GM18499 (cell line): ENCODE data around the gene IGLON5.

Experiments used
- ATAC-seq: cut with Tn5 transposase; IDR thresholded peaks from one replicate; pipeline ENCODE4 v1.9.1; 2021; ENCODE audit warnings: moderate number of reproducible peaks; ENCODE audit not compliant: insufficient read depth, unreplicated experiment

Gene IGLON5

DNA sequence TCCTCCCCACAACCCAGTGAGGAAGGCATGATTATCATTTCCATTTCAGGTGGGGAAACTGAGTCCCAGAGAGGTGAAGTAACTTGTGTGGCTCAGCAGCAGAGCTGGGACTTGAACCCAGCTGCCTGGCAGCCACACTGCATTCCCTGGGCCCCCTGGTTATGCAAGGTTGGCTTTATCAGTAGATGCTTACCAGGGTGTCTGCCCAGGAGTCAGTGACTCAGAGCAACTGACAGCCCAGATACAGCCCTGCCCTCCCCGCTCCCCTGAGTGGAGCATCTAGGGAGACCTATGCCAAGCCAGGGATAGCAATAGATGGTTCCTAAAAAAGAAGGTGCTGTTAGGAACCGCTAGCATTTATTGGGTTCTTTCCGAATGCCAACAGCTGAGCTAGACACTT, 5.9 kb downstream of the IGLON5 start:
- ATAC-seq, result no peak

DNA sequence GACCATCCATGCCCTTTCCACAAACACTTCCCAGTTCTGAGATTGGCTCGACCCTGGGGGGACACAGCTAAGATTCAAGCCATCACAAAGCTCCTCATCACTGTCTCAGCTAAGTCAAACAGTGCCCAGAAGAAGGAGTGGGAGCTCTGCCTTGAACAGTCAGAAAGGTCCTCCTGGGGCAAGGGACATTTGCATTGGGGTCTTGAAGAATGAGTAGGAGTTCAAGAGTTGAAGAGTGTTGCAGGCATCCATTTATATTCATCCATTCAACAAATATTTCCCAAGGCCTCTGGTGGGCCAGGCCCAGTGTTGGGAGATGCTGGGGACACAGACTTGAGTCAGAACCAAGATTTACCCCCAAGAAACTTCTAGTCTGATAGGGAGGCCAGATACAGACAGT, 6.5 kb downstream of the IGLON5 start:
- no peak for ATAC-seq

DNA sequence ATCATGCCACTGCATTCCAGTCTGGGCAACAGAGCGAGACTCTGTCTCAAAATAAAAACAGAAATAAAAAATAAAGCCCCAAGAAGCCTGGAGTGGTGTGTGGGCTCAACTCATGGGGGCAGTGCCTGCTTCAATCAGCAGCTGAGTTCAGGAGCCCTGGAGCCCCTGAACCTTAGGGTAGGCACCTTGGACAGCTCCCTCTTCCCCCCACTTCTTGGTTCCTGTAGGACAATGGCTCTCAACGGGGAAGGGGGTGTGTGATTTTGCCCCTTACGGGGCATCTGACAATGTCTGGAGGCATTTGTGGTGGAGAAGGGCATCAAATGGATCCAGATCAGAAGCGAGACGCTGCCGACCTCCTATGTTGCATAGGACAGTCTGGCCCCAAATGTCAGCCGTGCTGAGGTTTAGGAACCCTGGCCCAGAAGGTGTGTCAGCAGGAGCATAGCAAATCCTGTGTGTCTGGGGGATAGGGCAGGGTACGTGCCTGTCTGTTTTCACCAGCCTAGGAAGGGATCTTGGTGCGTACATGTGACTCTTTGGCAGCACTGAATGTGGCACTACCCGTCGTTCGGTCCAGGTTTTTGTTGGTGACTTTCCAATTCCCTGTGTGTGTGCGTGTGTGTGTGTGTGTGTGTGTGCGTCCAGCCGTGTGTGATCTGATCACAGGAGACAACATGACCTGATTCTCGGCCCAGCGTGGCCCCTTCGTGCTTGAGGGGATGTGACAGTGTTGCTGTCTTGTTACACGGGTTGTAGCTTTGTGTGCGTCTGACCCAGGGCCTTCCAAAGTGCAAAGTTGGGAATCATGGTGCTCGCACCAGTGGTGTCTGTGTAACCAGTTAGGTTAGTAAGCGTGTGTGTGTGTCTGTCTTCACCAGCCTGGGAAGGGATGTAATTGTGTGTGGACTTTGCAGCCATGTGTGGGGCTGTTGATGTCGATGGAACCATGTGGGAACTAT, 7.5 kb downstream of the IGLON5 start:
- no peak for ATAC-seq

DNA sequence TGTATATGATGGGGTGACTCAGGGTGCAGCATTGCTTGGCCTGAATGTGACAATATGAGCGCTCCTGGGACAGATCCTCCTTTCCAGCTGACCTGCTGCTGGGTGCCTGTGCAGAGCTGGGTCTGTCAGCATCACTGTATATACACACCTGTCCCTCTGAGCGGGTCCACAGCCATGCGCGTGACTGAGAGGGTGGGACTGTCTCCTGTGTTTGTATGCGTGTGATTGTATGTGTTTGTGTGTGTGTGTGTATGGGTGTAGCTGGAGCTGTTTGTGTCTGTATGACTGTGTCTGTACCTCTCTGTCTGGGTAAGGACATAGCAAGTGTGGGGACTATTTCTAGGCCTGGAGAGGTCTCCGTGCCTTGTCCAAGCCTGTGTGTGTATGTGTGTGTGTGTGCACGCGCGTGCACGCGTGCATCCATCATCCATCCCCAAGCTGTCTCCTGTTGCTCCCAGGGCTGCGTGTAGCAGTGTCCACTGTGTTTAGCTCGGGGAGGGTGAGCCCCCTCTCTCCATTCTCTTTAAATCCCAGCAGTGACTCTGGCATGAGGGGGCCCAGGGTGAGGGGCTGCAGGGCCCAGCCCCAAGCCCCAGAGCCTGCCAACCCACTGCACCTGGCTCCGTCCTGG, 8.3 kb downstream of the IGLON5 start:
- no peak for ATAC-seq

DNA sequence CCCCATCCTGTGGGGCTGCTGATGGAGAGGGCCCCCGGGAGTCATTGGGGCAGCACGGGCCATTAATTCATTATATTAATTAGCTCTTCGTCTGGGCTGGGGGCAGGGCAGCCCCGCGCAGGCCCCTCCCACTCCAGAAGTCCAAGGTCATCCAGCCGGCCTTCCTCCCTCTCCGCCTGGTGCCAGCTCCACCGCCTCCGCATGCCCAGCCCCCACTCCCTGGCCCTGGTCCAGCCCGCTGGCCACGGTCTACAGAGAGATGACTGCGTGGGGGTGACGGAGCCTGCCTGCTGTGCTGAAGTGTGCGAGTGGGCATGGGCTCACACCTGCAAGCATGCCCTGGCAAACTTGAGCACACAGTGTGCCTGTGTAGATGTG, 8.8 kb downstream of the IGLON5 start:
- ATAC-seq, result no peak

DNA sequence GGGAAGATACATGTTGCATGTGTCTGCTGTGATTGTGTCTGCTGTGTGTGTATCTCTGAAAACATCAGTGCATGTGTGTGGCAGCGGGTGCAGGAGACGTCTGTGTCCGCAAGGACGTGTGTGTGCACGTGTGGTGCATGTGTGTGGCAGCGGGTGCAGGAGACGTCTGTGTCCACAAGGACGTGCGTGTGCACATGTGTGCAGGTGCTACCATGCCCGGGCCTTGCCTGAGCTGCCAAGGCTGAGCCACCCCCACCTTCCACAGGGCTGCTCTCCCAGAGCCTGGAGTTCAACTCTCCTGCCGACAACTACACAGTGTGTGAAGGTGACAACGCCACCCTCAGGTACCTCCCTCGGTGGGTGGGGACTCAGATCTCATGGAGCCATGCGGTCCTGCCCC, 10.4 kb downstream of the IGLON5 start:
- ATAC-seq, result no peak

DNA sequence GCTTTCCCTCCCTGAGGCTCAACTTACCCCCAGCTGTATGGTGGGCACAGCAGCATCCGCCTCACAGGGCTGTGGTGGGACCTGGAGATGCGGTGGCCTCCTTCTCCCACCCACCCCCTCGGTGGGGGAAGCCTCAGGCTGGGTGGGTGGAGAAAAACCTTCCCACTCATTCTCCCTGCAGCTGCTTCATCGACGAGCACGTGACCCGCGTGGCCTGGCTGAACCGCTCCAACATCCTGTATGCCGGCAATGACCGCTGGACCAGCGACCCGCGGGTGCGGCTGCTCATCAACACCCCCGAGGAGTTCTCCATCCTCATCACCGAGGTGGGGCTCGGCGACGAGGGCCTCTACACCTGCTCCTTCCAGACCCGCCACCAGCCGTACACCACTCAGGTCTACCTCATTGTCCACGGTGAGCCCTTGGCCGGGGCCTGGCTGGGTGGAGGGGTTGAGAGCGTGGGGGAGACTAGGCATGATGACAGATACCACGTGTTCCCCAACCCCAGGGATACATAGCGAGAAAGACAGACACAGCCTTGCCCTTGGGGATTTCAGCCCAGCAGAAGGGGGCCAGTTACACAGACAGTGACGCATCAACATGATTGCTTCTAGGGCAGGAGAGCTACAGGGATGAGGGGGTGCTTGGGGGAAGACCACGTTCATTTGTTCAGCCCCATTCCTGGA, 12.2 kb downstream of the IGLON5 start:
- ATAC-seq, result no peak

DNA sequence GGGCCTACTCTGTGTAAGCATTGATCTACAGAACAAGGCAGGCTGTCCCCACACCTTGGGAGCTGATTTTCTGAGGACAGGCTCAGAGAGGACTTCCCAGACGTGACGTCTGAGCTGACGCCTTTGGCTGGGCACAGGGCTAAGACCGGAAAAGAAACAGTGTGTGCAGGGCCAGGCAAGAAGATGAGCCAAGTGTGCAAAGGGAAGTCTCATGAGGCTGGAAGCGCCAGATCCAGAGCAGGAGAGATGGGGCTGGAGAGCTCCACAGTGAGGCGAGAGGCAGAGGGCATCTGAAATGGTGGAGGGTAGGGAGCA, 12.7 kb downstream of the IGLON5 start:
- ATAC-seq, result no peak

DNA sequence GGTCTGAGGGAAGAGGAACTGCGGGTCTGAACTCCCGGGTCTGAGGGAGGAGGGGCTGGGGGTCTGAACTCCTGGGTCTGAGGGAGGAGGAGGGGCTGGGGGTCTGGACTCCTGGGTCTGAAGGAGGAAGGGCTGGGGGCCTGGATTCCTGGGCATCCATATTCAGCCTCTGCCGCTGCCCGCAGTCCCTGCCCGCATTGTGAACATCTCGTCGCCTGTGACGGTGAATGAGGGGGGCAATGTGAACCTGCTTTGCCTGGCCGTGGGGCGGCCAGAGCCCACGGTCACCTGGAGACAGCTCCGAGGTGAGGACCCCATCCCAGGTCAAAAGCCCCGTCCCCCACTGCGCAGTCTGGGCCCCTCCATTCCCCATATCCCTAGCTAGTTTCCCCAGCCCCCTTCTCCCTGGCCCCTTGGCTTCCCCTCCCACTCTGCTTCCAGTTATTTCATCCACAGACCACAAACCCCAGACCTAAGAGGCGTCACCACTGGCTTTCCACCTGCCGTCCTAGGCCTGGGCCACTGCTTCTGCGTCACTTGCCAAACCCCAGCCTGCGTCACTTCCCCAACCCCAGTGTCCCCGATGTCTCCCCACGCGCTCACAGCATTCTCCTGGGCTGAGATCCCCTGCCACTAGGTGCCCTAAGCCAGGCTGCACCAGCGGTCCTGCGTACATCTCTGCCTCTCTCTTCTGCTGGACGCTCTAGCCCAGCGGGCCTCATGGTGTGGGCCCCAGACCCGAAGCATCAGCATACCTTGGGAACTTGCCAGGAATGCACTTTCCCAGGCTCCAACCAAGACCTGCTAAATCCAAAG, 13.9 kb downstream of the IGLON5 start:
- ATAC-seq, result no peak

DNA sequence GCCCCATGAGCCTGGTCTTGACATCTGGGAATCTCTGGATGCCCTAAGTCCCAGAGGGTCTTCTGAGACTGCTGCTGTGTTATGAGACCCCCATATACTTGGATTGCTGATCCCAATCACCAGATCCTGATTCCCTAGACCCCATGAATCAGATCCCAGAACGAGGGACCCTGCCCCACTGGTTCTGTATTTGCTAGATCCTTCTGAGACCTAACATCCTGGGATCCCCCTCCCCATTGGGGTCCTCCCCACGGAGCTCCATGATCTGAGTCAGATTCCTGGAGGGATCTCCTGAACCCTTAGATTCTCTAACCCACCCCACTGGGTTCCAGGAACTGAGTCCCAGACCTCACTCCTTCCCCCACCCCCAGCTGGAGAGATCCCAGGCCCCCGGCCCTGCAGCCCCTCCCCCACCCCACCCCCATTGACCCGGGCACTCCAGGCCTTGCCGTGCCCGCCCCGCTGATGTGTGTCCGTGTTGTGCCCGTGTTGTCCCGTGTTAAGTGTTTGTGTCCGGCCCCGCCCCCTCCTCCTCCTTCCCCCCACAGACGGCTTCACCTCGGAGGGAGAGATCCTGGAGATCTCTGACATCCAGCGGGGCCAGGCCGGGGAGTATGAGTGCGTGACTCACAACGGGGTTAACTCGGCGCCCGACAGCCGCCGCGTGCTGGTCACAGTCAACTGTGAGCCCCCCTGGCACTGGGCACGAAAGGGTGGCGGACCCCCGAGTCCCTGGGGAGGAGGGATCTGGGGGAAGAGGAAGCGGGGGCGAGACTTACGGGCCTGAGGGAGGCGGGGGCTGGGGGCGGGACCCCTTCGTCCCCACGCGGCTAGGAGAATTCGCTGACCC, 15.0 kb downstream of the IGLON5 start:
- ATAC-seq, result no peak

DNA sequence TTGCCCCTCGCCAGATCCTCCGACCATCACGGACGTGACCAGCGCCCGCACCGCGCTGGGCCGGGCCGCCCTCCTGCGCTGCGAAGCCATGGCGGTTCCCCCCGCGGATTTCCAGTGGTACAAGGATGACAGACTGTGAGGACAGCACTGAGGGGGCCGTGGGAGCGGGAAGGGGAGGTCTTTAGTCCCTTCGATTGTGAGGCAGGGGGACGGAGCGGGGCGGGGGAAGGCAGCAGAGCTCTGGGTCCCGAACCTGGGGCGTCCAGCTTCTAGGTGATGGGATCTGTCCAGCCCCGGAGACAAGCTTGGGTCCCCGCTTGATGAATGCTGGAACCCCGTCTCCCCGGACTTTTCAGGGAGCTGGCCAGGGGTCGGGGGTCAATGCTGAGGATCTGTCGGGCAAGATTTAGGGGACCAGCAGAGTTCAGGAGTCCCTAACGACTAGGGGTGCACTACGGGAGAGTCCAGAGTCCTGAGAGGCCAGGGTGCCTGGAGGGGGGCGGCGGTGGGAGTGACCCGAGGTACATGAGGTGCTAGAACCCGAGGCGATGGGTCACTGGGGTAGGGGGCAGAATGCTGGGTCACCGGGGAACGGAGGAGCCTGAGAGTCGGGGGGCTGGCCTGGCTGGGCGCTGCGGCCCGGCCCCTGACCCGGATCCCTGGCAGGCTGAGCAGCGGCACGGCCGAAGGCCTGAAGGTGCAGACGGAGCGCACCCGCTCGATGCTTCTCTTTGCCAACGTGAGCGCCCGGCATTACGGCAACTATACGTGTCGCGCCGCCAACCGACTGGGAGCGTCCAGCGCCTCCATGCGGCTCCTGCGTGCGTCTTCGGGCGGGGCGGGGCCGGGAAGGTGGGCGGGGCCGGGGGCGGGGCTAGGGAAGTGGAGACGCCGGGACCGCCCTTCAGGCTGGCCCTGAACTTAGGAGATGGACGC, 15.9 kb downstream of the IGLON5 start:
- no peak for ATAC-seq

DNA sequence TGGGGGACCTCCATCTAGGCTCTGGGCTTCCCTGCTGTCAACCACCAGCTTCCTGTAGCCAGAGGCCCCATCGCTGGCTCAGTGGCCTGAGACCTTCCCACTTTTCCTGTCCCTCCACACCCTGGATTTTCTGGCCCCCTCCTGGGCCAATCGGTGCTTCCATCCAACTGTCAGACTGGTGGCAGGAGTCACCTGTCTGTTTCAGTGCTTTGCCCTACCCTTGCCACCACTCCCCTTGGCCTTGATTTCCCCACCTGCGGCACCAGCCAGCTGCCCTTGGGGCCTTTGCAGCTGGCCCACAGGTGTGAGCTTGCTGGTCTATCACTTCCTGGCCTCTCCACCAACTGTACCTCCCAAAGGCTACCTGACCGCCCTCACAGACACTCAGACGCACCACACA, 18.0 kb downstream of the IGLON5 start:
- no peak for ATAC-seq

DNA sequence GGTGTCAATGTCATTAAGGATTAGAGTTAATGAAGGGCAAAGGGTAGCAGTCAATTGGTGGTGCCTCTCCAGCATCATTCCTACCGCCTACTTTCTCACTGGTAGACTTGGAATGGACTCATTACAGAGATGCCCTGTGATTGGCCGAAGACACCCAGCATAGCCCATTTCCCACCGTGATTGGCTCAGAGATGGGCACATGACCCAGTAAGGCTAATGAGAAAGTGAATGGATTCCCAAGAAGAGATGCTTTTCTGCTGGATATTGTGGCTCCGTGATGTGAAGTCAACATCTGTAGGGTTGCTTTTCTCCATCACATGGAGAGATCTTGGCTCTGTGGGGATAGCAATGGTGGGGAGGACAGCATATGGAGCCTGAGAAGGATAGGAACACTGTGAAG, 18.9 kb downstream of the IGLON5 start:
- no peak for ATAC-seq

DNA sequence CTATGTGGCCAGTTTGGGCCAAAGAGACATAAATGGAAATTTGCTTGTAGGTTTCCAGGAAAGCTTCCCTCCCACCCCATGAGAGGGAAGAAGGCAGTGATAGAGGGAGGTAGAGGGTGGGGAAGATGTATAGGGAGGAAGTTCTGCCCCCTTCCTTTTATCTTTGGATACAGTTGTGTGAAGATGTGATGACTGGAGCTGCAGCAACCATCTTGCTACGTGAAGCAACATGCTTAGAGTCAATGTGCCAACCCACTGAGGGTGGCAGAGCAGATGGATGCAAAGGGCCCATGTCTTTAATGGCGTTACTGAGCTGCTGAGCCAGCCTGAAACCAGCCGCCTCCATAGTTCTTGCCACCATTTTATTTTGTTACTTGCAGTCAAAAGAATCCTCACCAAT, 19.7 kb downstream of the IGLON5 start:
- ATAC-seq, result no peak

DNA sequence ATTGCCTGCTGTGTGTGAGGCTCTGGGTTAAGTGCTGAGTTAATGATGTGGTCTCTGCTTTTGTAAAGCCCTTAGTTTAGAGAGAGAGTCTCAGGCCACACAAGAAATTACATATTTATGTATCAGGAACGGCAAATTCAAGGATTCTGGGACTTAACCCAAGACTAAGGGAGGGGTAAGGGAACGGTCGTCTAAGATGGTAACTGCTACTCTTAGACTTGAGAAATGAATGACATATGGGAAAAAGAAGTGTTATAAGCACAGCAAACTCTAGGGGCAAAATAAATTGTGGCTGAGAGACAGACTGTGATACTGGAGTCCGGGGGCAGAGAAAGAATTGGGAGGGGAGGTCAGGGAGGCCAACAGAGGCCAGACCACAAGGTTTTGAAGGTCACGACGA, 20.3 kb downstream of the IGLON5 start:
- no peak for ATAC-seq

DNA sequence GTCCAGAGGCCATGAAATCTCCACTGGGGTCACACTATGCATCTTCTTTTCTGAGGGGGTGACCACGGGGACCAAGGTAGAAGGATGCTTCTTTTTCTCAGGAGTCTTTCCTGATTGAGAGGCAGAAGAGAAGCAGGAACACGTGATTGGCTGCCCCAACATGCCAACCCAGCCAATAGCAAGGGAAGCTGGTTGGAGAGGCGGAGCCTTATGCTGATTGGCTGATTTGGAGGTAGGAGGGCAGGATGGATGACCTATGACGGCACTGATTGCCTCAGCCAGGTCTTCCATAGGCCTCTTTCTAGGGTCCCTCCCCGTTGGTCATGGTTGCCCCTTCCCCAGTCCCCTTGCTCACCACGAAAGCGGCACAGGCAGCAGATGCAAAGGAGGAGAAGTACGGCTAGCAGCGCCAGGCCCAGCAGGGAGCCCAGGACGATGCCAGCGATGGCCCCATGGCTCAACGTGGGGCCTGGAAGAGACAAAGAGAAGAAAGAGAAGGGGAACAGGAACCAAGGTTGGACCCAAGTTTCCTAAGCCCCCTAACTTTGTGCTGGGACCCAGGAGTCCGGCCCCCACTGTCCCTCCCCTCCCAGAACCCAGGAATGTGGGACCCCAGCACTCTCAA, 22.5 kb downstream of the IGLON5 start:
- ATAC-seq, result no peak

DNA sequence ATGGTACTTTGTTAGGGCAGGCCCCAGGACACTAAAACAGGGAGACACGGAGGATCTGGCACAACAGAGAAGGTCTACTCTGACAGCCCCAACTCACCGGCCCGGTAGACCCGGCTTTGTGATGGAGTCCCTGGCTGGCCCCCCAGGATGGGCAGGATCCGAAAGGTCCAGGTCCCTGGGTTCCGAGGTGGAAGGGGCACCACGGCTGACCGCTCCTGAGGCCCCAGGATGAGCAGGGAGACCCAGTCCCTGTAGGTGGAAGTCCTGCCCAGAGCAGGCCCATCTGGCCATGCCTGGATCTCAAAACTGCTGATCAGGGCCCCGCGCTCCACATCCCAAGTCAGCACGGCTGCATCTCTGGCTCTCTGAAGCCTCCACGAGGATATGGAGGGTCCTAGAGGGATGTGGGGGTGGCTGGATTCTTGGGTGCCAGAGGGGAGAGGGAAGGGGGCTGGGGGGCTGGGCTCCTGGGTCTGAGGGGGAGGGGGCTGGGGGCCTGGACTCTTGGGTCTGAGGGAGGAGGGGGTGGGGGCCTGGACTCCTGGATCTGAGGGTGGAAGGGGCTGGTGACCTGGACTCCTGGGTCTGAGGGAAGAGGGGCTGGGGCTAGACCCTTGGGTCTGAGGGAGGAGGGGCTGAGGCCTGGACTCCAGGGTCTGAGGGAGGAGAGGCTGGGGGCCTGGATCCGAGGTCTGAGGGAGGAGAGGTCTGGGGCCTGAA, 25.9 kb downstream of the IGLON5 start:
- ATAC-seq, result no peak
